Activated T-cell treated with anti-CD3 and anti-CD28 coated beads, Interleukin-2, amount 50 U/mL, for 72 hours (primary cell): Measurements from ENCODE around the gene KRTAP4-11. TPM values are rescaled to one million over a fixed set of nuclear protein-coding genes. Genes with fewer than 3 reads are reported as not detected.
"Not testable (repeated sequence)": the region's sequence is repeated elsewhere in the genome, so short reads cannot be mapped to it uniquely, and the experiment has no call there.

ENCODE experiments used
- ATAC-seq, 2 donors: fragments of 150-1000 bp; cut with Tn5 transposase; replicated peaks in 1 of 2; 2 replicates each; pipeline ENCODE4 v1.10.0; 2021; ENCODE audit warnings: moderate library complexity in 2 of 2, mild to moderate bottlenecking in 1 of 2
- DNase-seq, 2 donors: peaks; one replicate each; pipeline ENCODE4 v3.0.0; 2021 to 2022; ENCODE audit warnings: mixed read lengths in 1 of 2
- H3K27ac Mint-ChIP-seq: one replicate; pipeline ENCODE4 v1.8.0; 2022; ENCODE audit warnings: mild to moderate bottlenecking, moderate library complexity, mixed read lengths
- H3K27me3 Mint-ChIP-seq: one replicate; pipeline ENCODE4 v1.8.0; 2022; ENCODE audit warnings: low read depth, mixed read lengths
- H3K36me3 Mint-ChIP-seq, 2 donors: one replicate each; pipeline ENCODE4 v1.8.0; 2022; ENCODE audit warnings: mixed read lengths in 2 of 2, mild to moderate bottlenecking in 1 of 2; ENCODE audit not compliant: insufficient read depth in 2 of 2
- H3K4me1 Mint-ChIP-seq: one replicate; pipeline ENCODE4 v1.8.0; 2022; ENCODE audit warnings: low read depth, mixed read lengths
- H3K4me3 Mint-ChIP-seq, 2 donors: one replicate each; pipeline ENCODE4 v1.8.0; 2022; ENCODE audit warnings: mild to moderate bottlenecking in 2 of 2, mixed read lengths in 2 of 2, moderate library complexity in 2 of 2
- H3K9me3 Mint-ChIP-seq, 2 donors: one replicate each; pipeline ENCODE4 v1.8.0; 2022; ENCODE audit warnings: mixed read lengths in 2 of 2
- total RNA-seq, 2 donors: library from RNA; stranded (reverse); gene quantifications; one replicate each; pipeline ENCODE4 v1.2.3, GENCODE V29; 2022

The KRTAP4-11 gene
- total RNA-seq, 2 donors from 2014 or later, result not detected

DNA sequence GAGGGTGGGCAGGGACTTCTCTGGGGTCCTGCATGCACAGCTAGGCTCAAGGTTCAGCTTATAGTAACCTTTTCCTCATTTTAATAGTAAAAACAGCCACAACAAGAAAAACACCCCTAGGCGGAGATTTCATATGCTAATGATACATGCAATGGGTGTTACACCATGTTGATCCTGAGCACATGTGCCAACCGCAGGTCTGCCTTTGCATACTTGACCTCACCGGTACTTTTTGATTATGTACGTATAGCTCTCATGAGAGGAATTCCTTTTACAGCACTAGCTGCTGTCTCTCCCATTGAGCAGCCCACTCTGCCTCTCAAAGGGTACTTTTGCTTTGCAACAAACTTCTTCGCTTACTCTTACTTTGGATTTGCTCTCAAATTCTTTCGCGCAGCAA is 22.1 kb downstream of the KRTAP4-11 start:
- DNase-seq (no peak), ATAC-seq (no peak)
- H3K27me3 Mint-ChIP-seq, result peaks cover 17% of the 10 kb centered on the region
- H3K4me1 Mint-ChIP-seq, result peaks cover 7% of the 10 kb centered on the region
- no peak overlapping the region for H3K27ac Mint-ChIP-seq
- no peaks in the 10 kb centered on the region for H3K36me3 Mint-ChIP-seq
- H3K9me3 Mint-ChIP-seq, result no peaks in the 10 kb centered on the region
- no peak overlapping the region for H3K4me3 Mint-ChIP-seq

DNA sequence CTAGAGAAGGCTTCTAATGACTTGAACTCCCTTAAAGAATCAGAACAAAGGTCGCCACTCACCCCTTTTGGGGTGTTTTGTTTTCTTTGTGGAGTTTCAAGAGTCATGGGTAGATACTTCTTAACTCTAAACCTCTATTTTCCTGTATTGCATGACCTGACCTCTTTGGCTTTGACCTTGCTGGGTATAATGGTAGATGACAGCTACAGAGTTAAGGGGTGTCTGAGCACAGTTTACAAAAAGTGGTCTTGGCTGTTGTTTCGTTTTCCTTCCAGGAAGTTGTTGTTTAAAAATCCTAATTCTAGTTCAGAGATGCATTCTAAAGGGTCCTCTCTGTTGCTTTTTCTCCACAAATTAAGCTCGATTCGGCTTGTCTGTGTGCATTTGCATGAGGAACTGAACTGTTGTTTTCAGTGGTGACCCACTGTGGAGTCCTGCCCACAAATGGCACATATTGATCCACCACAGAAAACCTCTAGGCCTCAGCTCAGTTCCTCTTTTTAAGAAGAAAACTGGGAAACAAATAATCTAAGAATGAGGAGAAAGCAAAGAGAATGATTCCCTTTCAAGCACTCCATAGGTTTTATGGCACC is 29.3 kb downstream of the KRTAP4-11 start:
- H3K9me3 Mint-ChIP-seq, H3K4me3 Mint-ChIP-seq, ATAC-seq, H3K27ac Mint-ChIP-seq, DNase-seq, H3K4me1 Mint-ChIP-seq, H3K36me3 Mint-ChIP-seq, H3K27me3 Mint-ChIP-seq: not testable (repeated sequence)

DNA sequence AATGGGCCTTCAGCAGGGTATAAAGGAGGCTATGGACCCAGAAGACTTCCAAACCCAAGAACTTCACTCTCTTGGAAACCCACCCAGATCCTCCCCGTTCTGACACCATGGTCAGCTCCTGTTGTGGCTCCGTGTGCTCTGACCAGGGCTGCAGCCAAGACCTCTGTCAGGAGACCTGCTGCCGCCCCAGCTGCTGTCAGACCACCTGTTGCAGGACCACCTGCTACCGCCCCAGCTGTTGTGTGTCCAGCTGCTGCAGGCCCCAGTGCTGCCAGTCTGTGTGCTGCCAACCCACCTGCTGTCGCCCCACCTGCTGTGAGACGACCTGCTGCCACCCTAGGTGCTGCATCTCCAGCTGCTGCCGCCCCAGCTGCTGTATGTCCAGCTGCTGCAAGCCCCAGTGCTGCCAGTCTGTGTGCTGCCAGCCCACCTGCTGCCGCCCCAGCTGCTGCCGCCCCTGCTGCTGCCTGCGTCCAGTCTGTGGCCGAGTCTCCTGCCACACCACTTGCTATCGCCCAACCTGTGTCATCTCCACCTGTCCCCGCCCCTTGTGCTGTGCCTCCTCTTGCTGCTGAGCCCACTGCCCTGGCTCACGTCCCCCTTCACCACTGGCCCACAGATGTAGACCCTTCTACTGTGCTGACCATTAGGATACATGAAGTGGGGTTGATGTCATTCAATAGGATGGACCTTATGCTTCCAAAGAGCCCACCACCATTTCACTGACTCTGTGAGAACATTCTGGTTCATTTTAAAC is 33.9 kb downstream of the KRTAP4-11 start, which contains the start of gene KRTAP4-7:
KRTAP4-7 (plus strand) TSS at position 51 of the 757 bp plus-strand sequence; CDS start at position 108, 57 bp downstream.
- H3K4me3 Mint-ChIP-seq, result not testable (repeated sequence)

DNA sequence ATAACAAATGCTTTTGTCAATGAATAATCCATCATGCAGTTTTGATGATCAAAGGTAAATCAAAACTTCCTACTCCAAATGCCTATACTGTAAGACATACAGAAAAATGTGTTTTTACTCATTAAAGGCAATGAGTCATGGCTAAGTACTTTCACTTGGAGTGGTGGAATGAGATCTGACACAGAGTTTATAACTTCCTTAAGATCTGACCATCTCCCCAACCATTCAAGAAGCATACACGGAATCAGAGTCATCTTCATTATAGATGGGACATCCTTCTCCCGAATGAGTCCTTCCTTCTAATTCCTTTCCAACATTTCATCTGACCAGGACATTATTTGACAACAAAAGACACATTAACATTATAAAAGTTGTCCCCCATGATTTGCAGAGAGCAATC is 34.7 kb downstream of the KRTAP4-11 start:
- H3K4me3 Mint-ChIP-seq, H3K9me3 Mint-ChIP-seq, H3K4me1 Mint-ChIP-seq, H3K27ac Mint-ChIP-seq, DNase-seq, ATAC-seq, H3K36me3 Mint-ChIP-seq: not testable (repeated sequence)
- H3K27me3 Mint-ChIP-seq, result peaks cover 10% of the 10 kb centered on the region

More for the DNA sequence above, 33.9 kb downstream of the KRTAP4-11 start, which contains the start of gene KRTAP4-7:
- ATAC-seq, DNase-seq, H3K9me3 Mint-ChIP-seq, H3K27ac Mint-ChIP-seq, H3K4me1 Mint-ChIP-seq, H3K36me3 Mint-ChIP-seq: not testable (repeated sequence)
- H3K27me3 Mint-ChIP-seq, result peaks cover 10% of the 10 kb centered on the region

DNA sequence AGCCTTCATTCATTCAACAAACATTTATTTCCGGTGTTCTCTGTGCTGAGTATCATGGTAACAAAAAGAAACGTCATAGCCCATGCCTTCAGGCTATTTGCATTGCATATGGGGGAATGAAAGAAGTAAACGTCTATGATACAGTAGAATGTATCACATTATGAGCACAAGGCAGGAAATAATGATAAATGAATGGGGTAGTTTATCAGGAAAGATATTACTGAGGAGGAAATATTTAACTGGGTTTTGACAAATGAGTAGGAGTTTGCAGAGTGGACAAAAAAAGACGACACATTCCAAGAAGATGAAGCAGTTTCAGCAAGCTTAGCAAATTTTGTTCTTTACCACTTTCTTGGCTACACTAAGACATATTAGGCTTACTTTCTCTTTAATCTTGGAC is 35.5 kb downstream of the KRTAP4-11 start:
- Mint-ChIP-seq H3K36me3 (no peaks in the 10 kb centered on the region), H3K27me3 (peaks cover 10% of the 10 kb centered on the region), H3K4me1 (no peaks in the 10 kb centered on the region), H3K4me3 (no peak overlapping the region), H3K9me3 (no peaks in the 10 kb centered on the region), H3K27ac (no peak overlapping the region)
- DNase-seq, result no peak
- ATAC-seq, result no peak

DNA sequence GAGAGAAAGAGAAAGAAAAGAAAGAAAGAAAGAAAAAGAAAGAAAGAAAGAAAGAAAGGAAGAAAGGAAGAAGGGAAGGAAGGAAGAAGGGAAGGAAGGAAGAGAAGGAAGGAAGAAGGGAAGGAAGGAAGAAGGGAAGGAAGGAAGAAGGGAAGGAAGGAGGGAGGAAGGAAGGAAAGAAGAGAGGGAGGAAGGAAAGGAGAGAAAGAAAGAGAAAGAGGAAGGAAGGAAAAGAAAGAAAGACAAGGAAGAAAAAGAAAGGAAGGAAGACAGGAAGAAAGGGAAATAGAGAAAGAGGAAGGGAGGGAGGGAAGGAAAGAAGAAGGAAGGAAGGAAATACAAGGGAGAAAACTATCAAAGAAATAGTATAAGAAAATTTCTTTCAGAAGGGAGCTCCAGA is 41.4 kb downstream of the KRTAP4-11 start:
- Mint-ChIP-seq H3K4me1 (no peaks in the 10 kb centered on the region), H3K27ac (no peak overlapping the region), H3K9me3 (no peaks in the 10 kb centered on the region), H3K4me3 (no peak overlapping the region), H3K36me3 (no peaks in the 10 kb centered on the region), H3K27me3 (peaks cover 32% of the 10 kb centered on the region)
- ATAC-seq, result no peak
- DNase-seq, result no peak

DNA sequence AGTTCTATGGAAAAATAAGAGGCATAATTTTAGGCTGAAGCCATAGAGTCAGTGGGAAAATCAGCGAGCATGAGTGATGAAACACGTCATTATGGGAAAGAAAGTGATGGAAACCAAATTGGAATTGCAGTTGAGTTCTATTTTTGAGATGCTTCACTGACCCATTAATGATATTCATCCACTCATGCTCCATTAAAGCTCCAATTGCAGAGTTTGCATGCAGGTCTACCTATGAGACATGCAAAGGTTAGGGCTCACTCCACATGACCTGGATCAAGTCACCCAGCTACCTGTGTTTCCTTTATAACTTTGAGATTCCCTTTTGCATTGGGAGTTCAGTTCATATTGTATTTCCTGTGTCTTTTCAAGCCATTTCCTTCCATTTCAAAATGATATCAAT is 44.5 kb downstream of the KRTAP4-11 start:
- Mint-ChIP-seq H3K27ac (no peak overlapping the region), H3K36me3 (no peaks in the 10 kb centered on the region), H3K27me3 (peaks cover 22% of the 10 kb centered on the region), H3K4me3 (no peak overlapping the region), H3K4me1 (no peaks in the 10 kb centered on the region), H3K9me3 (no peaks in the 10 kb centered on the region)
- DNase-seq, result no peak
- no peak for ATAC-seq

DNA sequence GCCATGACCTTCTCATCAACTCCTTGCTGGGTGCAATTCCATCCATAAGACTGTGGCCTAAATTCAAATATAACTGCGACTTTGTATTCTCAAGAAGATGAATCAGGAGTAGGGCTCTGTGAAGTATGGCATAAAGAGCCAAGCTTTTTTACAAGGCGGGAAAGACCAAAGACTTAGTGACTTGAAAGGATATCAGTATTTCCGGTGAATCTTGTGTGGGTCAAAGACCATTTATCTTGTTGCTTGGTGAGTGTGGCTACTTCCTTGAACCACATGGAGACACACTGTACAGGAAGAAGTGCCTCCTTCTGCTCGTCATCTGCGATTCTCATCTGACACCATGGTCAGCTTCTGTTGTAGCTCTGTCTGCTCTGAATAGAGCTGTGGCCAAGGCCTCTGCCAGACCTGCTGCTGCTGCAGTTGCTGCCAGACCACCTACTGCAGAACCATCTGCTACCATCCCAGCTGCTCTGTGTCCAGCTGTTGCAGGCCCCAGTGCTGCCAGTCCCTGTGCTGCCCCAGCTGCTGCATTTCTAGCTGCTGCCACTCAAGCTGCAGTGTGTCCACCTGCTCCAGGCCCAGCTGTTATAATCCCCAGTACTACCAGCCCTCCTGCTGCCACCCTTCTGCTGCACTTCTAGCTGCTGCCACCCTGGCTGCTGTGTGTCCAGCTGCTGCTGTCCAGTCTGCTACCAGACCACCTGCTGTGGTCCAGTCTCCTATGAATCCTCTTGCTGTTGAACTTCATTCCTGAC is 46.4 kb downstream of the KRTAP4-11 start:
- ATAC-seq, result no peak
- Mint-ChIP-seq H3K9me3 (no peaks in the 10 kb centered on the region), H3K27ac (no peak overlapping the region), H3K27me3 (peaks cover 22% of the 10 kb centered on the region), H3K4me1 (no peaks in the 10 kb centered on the region), H3K4me3 (no peak overlapping the region), H3K36me3 (no peaks in the 10 kb centered on the region)
- no peak for DNase-seq

DNA sequence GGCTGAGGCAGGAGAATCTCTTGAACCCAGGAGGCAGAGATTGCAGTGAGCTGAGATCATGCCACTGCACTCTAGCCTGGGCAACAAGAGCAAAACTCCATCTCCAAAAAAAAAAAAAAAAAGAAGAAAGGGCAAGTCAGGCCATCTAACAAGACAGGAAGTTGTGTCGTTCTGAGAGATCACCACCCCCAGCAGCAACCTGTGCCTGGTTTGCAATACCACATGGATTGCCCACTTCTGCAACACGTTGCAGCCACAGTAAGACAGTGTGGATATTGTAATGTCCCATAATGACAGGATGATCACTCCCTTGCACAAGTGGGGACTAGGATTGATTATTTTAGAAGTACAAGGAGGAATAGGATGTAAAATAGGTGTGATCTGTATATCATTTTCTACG is 49.1 kb downstream of the KRTAP4-11 start:
- no peak for ATAC-seq
- Mint-ChIP-seq H3K9me3 (no peaks in the 10 kb centered on the region), H3K4me1 (no peaks in the 10 kb centered on the region), H3K27ac (no peak overlapping the region), H3K27me3 (no peaks in the 10 kb centered on the region), H3K36me3 (no peaks in the 10 kb centered on the region), H3K4me3 (no peak overlapping the region)
- no peak for DNase-seq

DNA sequence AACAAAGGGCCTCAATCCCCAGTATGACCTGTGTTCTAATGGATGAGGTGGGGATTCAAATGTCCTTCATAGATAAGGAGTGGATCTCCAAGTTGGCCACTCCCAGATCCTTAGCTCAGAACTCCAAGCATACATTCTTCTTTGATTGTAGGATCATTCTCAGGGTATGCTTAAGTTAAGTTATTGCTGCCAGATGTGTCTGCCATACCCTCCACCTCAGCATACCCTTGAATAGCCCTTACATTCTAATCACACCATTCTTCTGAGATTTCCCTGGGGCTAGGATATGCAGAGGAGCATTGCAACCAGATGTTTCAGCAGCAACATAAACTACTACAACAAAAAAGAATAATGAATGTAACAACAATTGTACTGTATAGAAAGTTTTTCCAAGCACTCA is 50.9 kb downstream of the KRTAP4-11 start:
- no peaks in the 10 kb centered on the region for H3K36me3 Mint-ChIP-seq
- no peak overlapping the region for H3K27ac Mint-ChIP-seq
- H3K9me3 Mint-ChIP-seq, result no peaks in the 10 kb centered on the region
- no peak for DNase-seq
- no peaks in the 10 kb centered on the region for H3K4me1 Mint-ChIP-seq
- ATAC-seq, result no peak
- H3K4me3 Mint-ChIP-seq, result no peak overlapping the region
- H3K27me3 Mint-ChIP-seq, result no peaks in the 10 kb centered on the region

Other genes starting within 250 kb of the KRTAP4-11 start
- gene KRT20, start 233.1 kb downstream of the KRTAP4-11 start, total RNA-seq, result not detected
- not detected for gene KRT23, start 180.7 kb downstream of the KRTAP4-11 start, total RNA-seq
- gene KRT39, start 151.4 kb downstream of the KRTAP4-11 start, total RNA-seq, result not detected
- not detected for gene KRT40, start 134.0 kb downstream of the KRTAP4-11 start, total RNA-seq
- gene KRTAP3-3, start 124.2 kb downstream of the KRTAP4-11 start, total RNA-seq, result not detected
- not detected for gene KRTAP3-2, start 118.5 kb downstream of the KRTAP4-11 start, total RNA-seq
- not detected for gene KRTAP3-1, start 109.2 kb downstream of the KRTAP4-11 start, total RNA-seq
- not detected for gene KRTAP1-5, start 91.2 kb downstream of the KRTAP4-11 start, total RNA-seq
- gene KRTAP1-4, start 88.2 kb downstream of the KRTAP4-11 start, total RNA-seq, result not detected
- gene KRTAP1-3, start 83.5 kb downstream of the KRTAP4-11 start, total RNA-seq, result not detected
- gene KRTAP1-1, start 76.9 kb downstream of the KRTAP4-11 start, total RNA-seq, result not detected
- not detected for gene KRTAP2-1, start 71.1 kb downstream of the KRTAP4-11 start, total RNA-seq
- not detected for gene KRTAP2-2, start 63.1 kb downstream of the KRTAP4-11 start, total RNA-seq
- gene KRTAP2-3, start 58.3 kb downstream of the KRTAP4-11 start, total RNA-seq, result not detected
- gene KRTAP2-4, start 52.5 kb downstream of the KRTAP4-11 start, total RNA-seq, result not detected
- gene KRTAP4-7, start 34.2 kb downstream of the KRTAP4-11 start, total RNA-seq, result not detected
- not detected for gene KRTAP4-8, start 20.2 kb downstream of the KRTAP4-11 start, total RNA-seq
- not detected for gene KRTAP4-16, start 16.2 kb downstream of the KRTAP4-11 start, total RNA-seq
- not detected for gene KRTAP4-9, start 13.0 kb downstream of the KRTAP4-11 start, total RNA-seq
- gene KRTAP4-12, start 5.8 kb upstream of the KRTAP4-11 start, total RNA-seq, result not detected
- not detected for gene KRTAP4-6, start 22.2 kb upstream of the KRTAP4-11 start, total RNA-seq
- gene KRTAP4-5, start 31.5 kb upstream of the KRTAP4-11 start, total RNA-seq, result not detected
- not detected for gene KRTAP4-4, start 42.4 kb upstream of the KRTAP4-11 start, total RNA-seq
- not detected for gene KRTAP4-3, start 49.8 kb upstream of the KRTAP4-11 start, total RNA-seq
- gene KRTAP4-2, start 59.8 kb upstream of the KRTAP4-11 start, total RNA-seq, result not detected
- not detected for gene KRTAP4-1, start 66.5 kb upstream of the KRTAP4-11 start, total RNA-seq
- gene KRTAP9-1, start 71.5 kb upstream of the KRTAP4-11 start, total RNA-seq, result not detected
- gene KRTAP9-2, start 108.3 kb upstream of the KRTAP4-11 start, total RNA-seq, result not detected
- gene KRTAP9-3, start 114.1 kb upstream of the KRTAP4-11 start, total RNA-seq, result not detected
- gene KRTAP9-8, start 119.6 kb upstream of the KRTAP4-11 start, total RNA-seq, result not detected
- not detected for gene KRTAP9-4, start 131.3 kb upstream of the KRTAP4-11 start, total RNA-seq
- not detected for gene KRTAP9-9, start 137.0 kb upstream of the KRTAP4-11 start, total RNA-seq
- not detected for gene KRTAP9-6, start 147.0 kb upstream of the KRTAP4-11 start, total RNA-seq
- gene KRTAP9-7, start 157.3 kb upstream of the KRTAP4-11 start, total RNA-seq, result not detected
- not detected for gene KRTAP29-1, start 184.5 kb upstream of the KRTAP4-11 start, total RNA-seq
- not detected for gene KRTAP16-1, start 190.9 kb upstream of the KRTAP4-11 start, total RNA-seq
- not detected for gene KRTAP17-1, start 197.3 kb upstream of the KRTAP4-11 start, total RNA-seq
- not detected for gene KRT33A, start 232.5 kb upstream of the KRTAP4-11 start, total RNA-seq